ENCODE data around the gene VANGL2.
"Not testable (repeated sequence)": the region's sequence is repeated elsewhere in the genome, so short reads cannot be mapped to it uniquely, and the experiment has no call there.

VANGL2 gene

DNA sequence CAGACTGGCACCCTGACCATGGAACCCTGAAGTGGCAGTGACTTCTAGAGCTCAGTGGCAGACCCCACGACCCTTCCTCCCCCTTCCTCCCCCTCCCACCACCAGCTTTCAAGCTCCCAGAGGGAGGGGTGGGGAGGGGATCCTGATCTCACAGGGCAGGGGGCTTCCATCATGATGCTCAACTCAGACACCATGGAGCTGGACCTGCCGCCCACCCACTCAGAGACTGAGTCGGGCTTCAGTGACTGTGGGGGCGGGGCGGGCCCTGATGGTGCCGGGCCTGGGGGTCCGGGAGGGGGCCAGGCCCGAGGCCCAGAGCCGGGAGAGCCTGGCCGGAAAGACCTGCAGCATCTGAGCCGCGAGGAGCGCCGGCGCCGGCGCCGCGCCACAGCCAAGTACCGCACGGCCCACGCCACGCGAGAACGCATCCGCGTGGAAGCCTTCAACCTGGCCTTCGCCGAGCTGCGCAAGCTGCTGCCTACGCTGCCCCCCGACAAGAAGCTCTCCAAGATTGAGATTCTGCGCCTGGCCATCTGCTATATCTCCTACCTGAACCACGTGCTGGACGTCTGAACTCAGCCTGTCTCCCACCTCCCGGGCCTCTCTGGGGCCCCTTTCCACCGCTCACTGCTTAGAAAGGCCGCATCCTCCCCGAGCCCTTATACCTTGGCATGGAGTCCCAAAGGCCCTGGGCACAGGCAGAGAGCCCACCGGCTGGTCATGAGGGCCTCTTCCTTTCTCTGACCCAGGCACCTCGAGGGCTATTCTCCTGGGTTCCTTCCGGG is 29.6 kb upstream of the VANGL2 start:
- no peak for DNase-seq

DNA sequence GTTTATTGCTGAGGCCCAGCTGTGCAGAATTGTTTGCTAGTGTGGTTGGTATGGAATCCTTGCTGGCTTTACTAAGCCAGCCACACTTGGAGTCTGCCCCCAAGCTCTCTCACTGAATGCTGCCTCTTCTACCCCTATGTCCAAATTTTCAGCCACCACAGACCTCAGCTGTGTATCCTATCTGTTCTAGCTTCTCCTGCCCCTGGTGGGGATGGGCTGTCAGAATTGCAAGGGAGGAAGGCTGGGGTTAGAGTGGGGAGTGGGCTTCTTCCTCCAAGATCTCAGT is 29.1 kb upstream of the VANGL2 start:
- DNase-seq, result no peak

DNA sequence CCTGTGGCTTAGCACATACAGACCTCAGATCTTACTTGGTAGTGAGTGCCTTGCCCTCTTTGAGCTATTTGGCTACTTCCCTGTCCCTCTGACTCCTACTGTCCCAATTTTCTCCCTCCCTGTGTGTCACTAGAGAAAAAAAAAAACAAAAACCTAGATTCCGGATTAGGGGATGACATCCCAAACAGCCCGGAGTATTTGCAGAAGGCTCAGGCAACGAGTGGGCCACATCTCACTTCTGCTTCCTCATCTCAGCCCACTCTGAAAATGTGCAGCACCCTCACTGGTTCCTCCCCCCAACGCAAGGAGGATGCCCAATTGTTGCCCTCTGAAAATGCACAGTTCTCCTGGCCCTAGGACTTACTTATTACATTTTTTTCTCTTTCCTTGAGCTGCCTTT is 28.6 kb upstream of the VANGL2 start:
- no peak for DNase-seq

DNA sequence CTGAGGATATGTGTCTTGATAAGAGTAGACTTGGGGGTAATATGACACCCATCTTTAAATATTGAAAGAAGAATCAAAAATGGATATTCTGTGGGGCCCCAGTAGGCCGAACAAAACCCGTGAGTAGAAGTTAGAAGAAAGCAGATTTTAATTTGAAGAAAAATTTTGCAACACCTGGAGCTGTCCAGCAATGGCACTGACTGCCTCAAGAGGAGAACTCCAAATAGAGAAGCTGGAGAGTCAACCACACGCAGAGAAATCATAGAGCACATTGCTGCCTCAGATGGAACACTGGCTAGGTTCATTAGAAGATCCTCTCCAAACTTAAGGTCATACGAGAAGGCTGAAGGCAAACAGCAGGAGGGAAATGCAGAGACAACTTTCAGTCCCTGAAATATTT is 26.7 kb upstream of the VANGL2 start:
- DNase-seq, result no peak

DNA sequence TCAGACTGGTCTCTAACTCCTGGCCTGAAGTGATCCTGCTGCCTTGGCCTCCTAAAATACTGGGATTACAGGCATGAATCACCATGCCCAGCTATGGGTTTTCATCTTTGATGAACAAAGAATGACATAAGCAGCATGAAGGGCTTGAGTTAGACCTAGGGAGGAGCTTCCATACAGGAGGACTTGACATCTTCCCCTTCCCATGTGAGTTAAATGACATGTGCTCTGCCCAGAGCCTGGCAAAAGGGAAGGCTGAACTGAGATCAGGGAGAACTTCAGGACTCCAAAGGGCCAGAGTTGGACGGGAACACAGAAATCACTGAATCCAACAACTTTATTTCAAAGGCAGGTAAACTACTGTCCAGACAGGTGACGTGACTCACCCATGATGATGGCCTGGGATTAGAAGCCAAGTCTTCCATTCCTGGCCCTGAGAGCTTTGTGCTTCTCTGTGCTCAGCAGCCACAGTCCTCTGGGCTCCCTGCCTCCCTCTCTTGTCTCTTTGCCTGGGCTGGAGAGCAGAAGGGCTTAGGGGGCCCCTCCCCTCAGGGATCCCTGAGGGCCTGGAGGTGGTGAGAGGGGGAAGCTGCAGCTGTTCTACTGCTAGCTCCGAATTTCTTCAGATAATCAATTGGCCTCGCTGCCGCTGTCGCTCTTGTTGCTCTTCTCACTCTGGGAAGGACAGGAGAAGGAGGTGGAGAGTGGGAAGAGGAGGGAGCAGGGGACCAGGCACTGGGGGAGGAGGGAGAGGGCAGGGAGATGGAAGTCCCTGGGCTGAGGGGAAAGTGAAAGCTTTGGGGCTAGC is 25.9 kb upstream of the VANGL2 start:
- no peak for DNase-seq

DNA sequence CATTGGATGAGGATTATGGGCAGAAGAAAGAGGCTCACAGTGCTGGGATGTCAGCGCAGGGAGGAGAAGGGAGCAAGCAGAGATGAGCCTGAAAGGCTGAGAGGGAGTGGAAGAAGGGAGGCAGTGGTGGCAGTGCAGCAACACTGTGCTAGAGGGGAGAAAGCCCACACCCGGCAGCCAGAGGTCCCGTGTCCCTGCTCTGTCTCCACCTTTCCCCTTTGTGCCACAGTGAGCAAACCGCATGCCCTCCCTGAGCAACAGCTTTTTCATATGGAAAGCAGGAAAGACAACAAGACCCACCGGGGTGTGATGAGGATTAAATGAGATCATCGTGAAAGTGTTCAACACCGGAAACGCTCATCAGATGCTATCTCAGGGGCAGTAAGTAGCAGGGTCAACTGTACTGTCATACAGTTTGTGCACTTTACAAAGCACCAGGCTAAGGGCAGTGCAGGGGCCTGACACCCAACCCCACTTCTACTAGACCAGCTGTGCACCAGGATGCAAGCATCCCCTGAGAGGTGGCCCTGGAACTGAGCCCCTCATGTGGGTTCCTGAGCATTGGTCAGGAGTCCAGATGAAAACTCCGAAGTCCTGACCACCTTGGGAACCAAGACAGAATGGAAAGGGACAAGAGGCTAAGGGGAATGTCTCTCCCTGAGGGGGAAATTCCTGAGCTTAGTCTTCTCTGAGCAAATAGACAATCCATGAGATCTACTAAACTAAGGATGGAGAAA is 24.4 kb upstream of the VANGL2 start:
- DNase-seq, result peak in 1 of 2 donors; percentile 10

DNA sequence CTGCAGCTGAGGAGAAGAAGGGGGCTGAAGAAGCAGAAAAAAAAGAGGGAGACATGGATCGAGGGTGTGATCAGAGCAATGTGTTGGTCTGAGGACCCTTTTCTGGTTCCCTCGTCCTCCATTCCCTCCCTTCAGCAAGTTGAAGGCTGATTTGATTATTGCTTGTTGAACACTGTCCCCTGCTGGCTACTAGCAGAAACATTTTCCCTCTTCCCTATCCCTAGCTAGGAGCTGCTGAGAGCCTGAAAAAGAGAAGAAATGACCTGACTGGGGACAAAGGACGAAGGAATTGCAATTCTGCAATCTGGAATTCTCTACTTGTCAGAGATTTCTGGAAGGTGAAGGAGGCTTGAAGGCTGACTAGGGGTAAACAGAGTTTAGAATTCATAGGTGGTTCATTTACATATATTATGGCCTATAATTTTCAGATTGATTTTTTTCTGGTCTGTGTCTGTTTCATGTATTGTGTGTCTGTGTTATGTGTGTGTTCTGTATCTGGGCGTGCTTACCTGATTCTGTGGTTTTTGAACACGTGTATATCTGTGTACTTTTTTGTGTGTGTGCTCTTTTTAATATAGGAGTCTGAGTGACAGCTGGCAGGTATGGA is 23.7 kb upstream of the VANGL2 start:
- DNase-seq, result peak in 1 of 2 donors; percentile 16

DNA sequence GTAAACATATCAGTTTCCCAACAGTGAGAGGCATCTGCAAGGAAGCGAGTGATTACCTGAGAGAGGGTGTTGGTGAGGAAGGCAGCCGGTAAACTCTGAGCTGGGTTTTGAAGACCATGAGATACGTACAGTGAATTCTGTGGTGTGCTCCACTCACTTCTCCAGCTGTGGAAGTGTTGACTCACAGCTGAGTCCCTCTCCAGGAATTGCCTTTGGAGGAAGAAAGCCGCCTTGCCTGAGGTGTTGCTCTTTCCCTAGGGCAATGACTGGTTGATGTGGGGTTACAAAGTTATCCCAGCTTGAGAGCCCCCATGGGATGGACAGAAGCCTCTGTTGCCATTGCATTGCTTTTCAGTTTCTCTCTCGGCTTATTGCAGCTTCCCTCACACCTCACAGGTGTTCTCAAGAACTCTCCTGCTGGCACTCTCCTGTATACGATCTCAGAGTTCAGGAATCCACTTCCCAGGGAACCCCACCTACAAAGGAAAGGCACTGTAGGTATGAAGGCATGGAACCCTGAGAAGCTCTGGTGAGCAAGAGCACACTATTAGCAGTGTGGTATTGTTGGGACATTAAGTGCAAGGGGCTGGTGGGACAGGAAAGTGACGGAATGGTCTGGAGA is 22.7 kb upstream of the VANGL2 start:
- DNase-seq, result no peak

DNA sequence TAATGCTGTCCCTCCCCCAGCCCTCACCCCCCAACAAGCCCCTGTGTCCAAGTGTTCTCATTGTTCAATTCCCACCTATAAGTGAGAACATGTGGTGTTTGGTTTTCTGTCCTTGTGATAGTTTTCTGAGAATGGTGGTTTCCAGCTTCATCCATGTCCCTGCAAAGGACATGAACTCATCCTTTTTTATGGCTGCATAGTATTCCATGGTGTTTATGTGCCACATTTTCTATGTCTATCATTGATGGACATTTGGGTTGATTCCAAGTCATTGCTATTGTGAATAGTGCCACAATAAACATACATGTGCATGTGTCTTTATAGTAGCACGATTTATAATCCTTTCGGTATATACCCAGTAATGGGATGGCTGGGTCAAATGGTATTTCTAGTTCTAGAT is 15.6 kb upstream of the VANGL2 start:
- not testable (repeated sequence) for DNase-seq

DNA sequence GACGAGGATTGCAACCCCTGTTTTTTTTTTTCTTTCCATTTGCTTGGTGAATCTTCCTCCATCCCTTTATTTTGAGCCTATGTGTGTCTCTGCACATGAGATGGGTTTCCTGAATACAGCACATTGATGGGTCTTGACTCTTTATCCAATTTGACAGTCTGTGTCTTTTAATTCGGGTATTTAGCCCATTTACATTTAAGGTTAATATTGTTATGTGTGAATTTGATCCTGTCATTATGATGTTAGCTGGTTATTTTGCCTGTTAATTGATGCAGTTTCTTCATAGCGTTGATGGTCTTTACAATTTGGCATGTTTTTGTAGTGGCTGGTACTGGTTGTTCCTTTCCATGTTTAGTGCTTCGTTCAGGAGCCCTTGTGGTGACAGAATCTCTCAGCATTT is 12.0 kb upstream of the VANGL2 start:
- DNase-seq, result not testable (repeated sequence)

DNA sequence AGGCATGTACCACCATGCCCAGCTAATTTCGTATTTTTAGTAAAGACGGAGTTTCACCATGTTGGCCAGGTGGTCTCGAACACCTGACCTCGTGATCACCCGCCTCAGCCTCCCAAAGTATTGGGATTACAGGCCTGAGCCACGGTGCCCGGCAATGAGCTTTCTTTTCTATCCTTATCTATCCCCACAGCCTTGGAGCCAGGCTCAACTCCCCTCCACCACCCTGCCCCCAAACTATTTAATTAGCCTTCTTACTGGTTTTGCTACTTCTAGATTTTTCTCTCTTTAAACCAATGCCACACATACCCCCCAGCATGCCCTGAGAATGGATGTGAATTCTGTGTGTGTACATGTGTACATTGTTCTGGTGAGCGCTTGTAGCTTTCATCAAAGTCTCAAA is 5.7 kb upstream of the VANGL2 start:
- no peak for DNase-seq

DNA sequence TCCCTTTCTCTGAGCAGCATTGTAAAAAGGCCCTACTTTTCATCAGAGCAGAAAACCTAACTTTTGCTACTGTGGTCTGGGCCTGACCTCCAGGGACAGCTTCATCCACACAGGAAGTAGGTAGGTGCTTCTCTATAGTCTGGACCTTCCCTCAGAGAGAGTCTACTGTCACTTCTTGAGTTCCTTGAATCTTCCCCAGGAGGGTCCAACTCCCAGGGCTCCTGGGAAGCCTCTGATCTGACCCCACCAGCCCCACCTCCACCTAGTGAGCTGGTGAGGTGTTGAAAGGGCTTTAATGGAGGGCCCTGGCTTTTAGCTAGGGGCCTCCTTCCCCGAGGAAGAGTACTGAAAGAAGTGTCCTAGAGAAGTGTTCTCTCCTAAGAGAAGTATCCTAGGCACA is 2.7 kb upstream of the VANGL2 start:
- DNase-seq, result no peak

DNA sequence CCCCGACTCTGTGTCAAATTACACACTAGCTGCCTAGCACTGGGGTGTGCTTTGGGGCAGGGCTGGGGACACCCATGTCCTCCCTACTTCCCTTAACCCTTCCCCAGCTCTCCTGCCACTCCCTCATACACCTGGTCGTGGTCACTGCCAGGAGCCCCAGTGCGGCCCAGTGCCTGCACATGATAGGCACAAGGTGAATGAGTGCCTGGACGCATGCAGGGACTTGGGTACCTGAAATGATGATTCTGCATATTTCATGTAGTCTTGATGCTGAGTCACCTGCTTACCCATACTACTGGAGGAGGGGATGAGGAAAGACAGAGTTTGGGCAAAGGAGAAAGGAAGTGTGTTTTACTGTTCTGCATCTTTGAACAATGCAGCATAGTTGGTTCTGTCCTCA is 1.5 kb upstream of the VANGL2 start:
- DNase-seq, result no peak

DNA sequence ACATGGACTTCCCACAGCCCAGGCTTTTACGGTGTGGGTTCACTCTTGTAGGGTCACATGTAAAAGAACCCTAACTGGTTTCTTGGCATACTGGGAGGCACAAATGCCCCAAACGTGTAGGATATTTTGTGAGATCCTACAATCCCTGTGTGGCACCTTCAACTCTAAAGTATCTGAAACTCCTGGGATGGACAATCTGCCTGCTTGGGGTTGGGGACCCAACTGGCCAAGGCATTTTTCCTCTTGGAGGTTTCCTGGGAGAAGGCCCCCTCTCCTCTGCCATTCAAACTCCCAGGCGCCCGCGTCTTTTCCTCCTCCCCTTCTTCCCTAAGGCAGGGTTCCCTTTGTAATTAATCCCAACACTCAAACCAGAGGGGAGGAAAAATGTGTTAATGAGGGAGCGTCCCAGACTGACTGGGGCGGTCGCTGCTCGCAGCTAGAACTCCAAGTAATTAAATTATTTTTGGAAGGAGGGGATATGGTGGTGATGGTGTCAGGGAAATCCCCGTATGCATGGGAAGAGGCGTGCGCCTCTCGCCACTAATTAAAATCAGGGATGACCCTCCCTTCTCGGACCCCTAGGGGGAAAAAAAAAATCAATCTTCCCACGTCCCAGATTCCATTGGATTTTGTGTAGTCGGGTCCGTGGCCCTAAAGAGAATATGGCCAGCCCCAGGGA is 681 bp upstream of the VANGL2 start:
- DNase-seq, result no peak

DNA sequence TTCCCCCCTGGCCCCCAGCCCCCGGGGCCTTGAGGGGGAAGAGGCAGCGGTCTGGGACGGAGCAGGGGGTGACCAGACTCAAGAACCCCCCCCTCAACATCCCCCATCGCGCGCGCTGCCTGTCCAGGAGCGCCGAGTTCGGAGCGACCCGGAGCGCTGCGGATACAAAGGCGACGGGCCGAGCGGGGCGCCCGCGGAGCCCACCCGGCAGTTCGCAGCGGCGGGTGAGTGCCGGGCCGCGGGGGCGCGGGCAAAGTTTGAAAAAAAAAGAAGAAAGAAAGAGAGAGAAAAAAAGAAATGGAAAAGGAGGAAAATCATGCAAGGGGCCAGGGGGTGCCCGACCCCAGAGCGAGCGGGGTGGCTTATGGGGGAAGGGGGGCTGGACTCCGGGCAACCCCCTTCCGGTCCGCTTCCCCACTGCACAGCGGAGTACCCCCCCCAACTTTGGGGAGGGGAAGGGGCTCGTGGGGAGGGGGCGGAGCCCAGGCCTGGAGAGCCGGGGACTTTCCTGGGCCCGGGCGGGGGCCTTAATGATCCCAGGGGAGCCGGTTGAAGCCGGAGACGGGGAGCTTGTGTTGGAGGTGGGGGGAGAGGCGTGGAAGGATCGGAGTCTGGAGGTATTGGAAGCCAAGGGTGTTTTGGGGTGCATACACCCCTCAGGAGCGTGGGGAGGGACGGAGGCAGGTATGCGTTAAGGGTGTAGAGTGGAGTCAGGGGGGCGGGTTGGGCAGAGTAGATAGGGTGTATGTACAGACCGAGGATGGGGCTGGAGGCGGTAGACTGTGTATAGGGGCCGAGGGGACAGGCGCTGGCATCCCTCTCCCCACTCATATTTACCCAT is 502 bp downstream of the VANGL2 start:
- no peak for DNase-seq

DNA sequence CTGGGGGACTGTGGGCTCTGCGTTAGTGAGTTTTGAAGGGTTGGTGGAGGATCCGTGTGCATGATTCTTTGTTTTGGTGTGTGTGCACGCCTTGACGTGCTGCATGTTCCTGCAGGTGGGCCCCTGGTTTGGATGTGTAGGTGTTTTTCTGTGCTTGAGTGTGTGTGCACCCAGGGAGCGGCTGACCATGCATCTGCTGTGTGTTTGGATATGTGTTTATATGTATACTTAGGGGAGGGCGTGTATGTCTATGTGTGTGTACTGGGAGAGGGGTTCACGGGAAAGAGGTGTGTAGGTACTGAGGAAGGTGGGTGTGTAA is 1.1 kb downstream of the VANGL2 start:
- DNase-seq, result no peak

DNA sequence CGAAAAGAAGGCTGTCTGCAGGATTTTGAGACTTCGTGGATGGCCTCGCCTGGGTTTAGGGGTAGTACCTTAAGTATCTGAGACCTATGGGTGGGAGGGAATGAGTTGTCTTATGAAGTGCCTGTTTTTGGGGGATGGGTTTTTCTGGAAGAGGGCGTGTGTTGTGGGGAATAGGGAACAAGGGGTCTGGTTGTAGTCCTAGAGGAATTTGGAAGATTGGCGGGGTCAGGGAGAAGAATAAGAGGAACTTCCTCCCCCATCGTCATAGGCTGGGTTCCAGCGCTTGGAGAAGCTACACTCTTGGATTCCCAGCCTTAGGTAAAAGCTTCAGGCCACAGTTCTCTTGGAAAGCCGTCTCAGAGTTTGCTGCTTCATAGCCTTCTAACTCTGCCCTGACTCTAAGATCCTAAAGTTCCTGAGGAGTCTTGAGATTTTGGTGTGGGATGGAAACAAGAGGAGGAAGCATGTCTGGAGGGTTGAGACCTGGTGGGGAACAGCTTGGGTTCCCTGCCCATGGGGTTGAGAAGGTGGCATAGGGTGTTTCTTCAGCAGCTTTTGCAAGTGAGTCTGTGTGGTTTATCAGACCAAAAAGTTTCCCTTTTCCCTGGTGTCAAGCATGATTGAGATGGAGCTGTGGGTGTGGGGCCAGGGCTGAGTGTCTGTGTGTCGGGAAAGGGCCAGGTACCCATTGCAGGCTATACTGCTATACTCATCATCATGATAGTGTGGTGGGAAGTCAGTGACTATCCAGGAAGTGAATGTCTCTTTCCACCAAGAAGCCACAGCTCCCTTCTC is 1.8 kb downstream of the VANGL2 start:
- DNase-seq, result no peak

DNA sequence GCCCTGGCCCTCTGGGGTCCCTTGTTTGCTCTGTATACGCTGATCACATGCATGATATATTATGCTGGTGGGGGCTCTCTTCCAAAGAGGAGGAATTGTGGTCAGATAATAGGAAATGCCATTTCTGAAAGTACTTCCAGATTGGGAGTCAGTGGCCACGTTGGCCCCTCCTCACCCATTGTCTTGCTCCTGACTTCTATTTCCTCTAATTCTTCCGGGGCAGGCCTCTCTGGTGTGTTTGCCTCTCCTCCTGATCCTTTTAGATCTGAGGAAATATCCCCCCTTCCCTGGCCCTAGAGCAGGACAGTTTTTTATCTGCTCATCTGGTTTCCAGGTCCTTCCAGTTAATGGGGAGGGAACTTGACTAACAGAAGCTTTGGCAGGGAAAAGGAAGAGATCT is 2.9 kb downstream of the VANGL2 start:
- no peak for DNase-seq

DNA sequence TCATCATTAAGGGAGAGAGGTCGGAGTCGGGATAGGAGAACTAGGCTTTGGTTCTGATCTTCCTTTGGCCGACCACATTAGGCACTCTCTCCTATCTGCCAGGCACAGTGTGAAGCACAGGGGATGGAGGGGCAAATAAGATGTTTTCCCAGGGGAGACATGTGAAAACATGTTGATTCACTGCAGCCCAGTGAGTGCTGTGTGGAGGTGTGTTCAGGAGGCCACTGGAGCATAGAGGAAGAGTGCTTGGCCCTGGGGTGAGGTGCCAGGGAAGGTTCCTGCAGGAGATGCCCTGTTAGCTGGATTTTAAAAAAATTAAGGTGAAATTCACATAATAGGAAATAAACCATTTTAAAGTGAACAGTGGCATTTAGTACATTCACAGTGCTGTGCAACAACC is 3.7 kb downstream of the VANGL2 start:
- DNase-seq, result no peak

DNA sequence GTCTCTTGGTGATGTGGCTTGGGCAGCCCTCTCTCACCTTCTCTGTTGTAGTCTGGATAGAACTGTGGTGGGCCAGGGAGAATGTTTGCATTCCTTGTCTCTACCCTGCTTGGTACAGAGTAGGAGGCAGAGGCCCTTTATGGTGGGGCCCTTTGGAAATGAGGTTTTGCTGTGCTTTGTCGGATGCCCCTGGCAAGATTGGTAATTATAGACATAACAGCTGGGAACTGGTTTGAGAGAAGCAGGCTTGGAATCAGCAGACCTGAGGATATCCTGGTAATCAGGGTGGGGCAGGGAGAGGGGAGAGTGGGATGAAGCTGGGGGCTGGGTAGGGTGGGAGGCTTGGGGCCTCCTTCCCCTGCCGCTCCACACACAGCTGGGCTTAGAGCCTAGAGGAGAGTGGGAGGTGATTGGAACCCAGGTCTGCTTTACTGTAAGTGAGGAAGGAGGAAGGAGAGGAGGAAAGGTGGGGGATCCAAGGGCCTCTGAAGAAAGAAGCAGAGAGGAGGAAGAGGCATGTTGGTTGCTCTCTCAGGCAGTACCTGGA is 5.0 kb downstream of the VANGL2 start:
- no peak for DNase-seq

All from stimulated activated CD4-positive, alpha-beta T cell treated with anti-CD3 and anti-CD28 coated beads, Interleukin-2, amount 100 ng/mL, for 48 hours (primary cell).